Thoracic aorta (tissue), 2 donors: Measurements from ENCODE around the gene EVI2A. TPM values are rescaled to one million over a fixed set of nuclear protein-coding genes. Genes with fewer than 3 reads are reported as not detected.

Experiments
- ATAC-seq: fragments of 150-250 bp; one replicate; pipeline ENCODE4 v1.8.0; 2017; ENCODE audit warnings: low read depth; ENCODE audit not compliant: insufficient number of reproducible peaks, low FRiP score
- DNase-seq: peaks from one replicate; pipeline ENCODE4 v3.0.0-alpha.2; 2020; ENCODE audit warnings: low spot score
- H3K27ac ChIP-seq, 2 donors: fragments of 200-600 bp; sonication (generic); 1 replicate in 1 of 2; 2 replicates in 1 of 2; pipeline ENCODE4 v1.5.1; 2016; ENCODE audit warnings: mild to moderate bottlenecking in 2 of 2, moderate library complexity in 2 of 2
- H3K27me3 ChIP-seq: fragments of 200-600 bp; sonication (generic); replicated peaks from 2 replicates; pipeline ENCODE4 v1.6.0; 2016; ENCODE audit warnings: mild to moderate bottlenecking; ENCODE audit not compliant: insufficient read depth
- H3K36me3 ChIP-seq: fragments of 200-600 bp; sonication (generic); one replicate; pipeline ENCODE4 v1.5.1; 2016
- H3K4me1 ChIP-seq, 2 donors: fragments of 200-600 bp; sonication (generic); 1 replicate in 1 of 2; 2 replicates in 1 of 2; pipeline versions ENCODE4 v1.5.1 to v1.6.0; 2016; ENCODE audit warnings: low read depth in 2 of 2, mild to moderate bottlenecking in 1 of 2; ENCODE audit not compliant: control insufficient read depth in 1 of 2
- H3K4me3 ChIP-seq: fragments of 200-600 bp; sonication (generic); 2 replicates; pipeline ENCODE4 v1.5.1; 2016; ENCODE audit warnings: mild to moderate bottlenecking
- H3K9me3 ChIP-seq: fragments of 200-600 bp; sonication (generic); 2 replicates; pipeline ENCODE4 v1.5.1; 2016
- total RNA-seq, 2 donors: library from RNA; depleted of rRNA; stranded (reverse); fragments of >200 nt; gene quantifications; one replicate each; pipeline versions ENCODE4 v1.1.0 to v1.2.3, GENCODE V29; 2016
- TF ChIP-seq, protein P1 (sequence below): fragments of 200-600 bp; sonication (generic); IDR thresholded peaks from one replicate; pipeline ENCODE4 v1.5.1; 2019; ENCODE audit warnings: antibody characterized with exemption

The EVI2A gene
- total RNA-seq, 2 donors from 2014 or later = 7.6 to 15.5 TPM

DNA sequence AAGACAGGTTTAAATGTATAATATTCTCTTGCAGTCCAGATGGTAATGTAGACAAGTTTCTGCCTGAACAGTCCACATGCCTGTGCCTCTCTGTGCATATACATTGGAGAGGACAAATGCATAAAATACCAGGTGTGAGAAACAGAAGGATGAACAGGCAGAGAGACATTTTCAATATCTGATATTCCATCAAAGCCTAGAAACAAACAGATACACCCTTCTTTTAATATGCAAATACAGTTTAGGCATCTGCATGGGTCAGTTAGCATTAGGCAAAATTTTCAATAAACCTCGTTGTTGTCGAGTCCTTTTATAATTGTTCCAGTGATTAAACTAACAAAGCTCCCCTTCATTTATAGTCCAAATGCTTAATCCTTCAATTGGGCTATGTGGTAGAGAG is 25.3 kb downstream of the EVI2A start:
- Histone ChIP-seq H3K36me3 (no peaks in the 10 kb centered on the region), H3K4me3 (no peak overlapping the region), H3K27ac (no peak overlapping the region), H3K9me3 (no peaks in the 10 kb centered on the region), H3K27me3 (no peaks in the 10 kb centered on the region), H3K4me1 (no peaks in the 10 kb centered on the region)
- ATAC-seq = no peak
- TF ChIP-seq, protein P1, sequence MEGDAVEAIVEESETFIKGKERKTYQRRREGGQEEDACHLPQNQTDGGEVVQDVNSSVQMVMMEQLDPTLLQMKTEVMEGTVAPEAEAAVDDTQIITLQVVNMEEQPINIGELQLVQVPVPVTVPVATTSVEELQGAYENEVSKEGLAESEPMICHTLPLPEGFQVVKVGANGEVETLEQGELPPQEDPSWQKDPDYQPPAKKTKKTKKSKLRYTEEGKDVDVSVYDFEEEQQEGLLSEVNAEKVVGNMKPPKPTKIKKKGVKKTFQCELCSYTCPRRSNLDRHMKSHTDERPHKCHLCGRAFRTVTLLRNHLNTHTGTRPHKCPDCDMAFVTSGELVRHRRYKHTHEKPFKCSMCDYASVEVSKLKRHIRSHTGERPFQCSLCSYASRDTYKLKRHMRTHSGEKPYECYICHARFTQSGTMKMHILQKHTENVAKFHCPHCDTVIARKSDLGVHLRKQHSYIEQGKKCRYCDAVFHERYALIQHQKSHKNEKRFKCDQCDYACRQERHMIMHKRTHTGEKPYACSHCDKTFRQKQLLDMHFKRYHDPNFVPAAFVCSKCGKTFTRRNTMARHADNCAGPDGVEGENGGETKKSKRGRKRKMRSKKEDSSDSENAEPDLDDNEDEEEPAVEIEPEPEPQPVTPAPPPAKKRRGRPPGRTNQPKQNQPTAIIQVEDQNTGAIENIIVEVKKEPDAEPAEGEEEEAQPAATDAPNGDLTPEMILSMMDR = no peak
- DNase-seq = no peak

DNA sequence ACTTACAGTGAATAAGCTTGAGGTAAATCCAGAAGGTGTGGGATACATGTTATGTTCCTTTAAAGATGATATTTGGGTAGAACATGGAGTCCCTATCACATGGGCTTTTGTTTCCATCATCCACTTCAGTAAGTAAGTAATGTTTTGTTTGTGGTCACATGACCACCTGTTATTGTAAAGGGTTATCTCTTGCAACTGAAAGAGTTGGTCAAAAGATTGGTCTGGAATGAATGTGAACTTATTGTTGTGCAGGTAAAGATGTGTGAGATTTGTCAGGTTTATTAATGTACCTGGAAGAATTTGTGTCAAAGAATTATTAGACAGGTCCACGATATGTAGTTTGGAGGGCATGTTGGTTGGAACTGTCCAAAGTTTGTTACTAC is 25.9 kb downstream of the EVI2A start:
- H3K4me3 ChIP-seq = no peak overlapping the region
- H3K27ac ChIP-seq = no peak overlapping the region
- H3K36me3 ChIP-seq = no peaks in the 10 kb centered on the region
- DNase-seq (no peak), ATAC-seq (no peak)
- no peaks in the 10 kb centered on the region for H3K4me1 ChIP-seq
- TF ChIP-seq, protein P1 = no peak
- no peaks in the 10 kb centered on the region for H3K9me3 ChIP-seq
- H3K27me3 ChIP-seq = no peaks in the 10 kb centered on the region

DNA sequence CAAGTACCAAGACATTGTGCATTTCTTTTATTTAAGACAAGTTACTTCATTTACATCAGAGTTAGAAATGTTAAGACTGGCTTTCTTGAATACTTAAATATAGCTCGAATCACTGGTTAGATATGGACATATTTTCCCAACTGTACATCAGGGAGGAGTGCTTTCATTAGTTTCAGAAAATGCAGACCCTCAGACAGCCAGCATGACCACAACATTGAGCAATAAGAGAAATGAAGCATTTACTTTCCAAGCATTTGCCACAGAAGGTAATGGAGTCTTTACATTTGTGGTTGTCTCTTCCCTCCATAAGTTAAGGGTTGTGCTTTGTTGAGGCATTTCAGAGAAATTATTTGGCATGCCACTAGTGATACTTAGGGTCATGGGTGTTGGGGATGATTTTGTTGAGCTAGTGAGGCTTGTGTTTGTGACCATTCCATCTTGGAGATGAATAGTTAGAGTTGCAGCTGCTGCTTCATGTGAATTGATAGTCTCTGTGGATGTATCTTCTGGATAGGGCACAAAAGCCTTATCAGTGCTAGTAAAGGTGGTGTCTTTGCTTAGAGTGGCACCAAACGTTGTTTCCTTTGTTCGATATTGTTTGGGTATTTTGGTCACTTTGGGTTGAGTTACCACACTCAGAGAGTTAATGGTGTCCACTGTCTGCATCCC is 26.5 kb downstream of the EVI2A start:
- no peaks in the 10 kb centered on the region for H3K36me3 ChIP-seq
- no peaks in the 10 kb centered on the region for H3K4me1 ChIP-seq
- TF ChIP-seq, protein P1 = no peak
- no peaks in the 10 kb centered on the region for H3K27me3 ChIP-seq
- no peak overlapping the region for H3K4me3 ChIP-seq
- no peak for DNase-seq
- ATAC-seq = no peak
- no peak overlapping the region for H3K27ac ChIP-seq
- H3K9me3 ChIP-seq = no peaks in the 10 kb centered on the region

DNA sequence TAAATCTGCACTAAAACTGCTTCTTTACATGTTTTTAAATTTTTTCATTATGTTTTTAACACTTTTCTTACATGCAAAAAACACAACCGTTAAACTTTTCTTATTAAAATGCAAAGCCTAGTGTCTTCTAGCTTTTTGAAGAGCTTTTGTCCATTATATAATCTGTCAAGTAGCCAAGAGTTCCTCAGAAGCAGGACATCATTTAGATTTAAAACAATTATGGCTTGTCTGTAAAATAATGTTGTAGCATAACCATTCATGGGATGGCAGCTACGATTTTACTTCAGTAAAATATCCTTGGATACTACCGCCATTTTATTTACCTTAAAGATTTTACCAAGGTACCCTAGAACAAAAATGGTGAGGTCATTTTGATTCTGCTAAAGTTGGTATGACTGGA is 27.2 kb downstream of the EVI2A start:
- Histone ChIP-seq H3K27me3 (no peaks in the 10 kb centered on the region), H3K9me3 (no peaks in the 10 kb centered on the region), H3K27ac (no peak overlapping the region), H3K4me1 (no peaks in the 10 kb centered on the region), H3K36me3 (no peaks in the 10 kb centered on the region), H3K4me3 (no peak overlapping the region)
- DNase-seq (no peak), ATAC-seq (no peak)
- TF ChIP-seq, protein P1 = no peak

DNA sequence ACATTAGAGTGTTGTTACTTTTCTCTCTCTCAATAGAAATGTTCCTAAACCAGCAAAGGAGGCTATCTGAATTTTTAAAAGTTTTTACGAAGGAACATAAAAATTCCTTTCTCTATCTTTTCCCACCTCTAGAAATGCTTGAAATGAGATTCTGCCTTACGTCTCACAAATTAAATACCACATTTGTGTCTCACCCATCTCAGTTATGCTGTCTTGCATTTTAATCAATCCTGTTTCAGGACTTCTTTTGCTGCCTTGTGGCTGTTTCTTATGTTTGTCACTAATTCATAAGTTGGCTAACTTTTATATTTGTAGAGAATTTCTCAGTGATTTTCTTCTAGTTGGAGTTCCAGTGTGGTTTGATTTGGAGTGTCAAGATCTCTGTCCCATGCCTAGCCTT is 27.8 kb downstream of the EVI2A start:
- ATAC-seq (no peak), DNase-seq (no peak)
- TF ChIP-seq, protein P1 = no peak
- no peaks in the 10 kb centered on the region for H3K36me3 ChIP-seq
- no peaks in the 10 kb centered on the region for H3K9me3 ChIP-seq
- no peak overlapping the region for H3K4me3 ChIP-seq
- H3K4me1 ChIP-seq = no peaks in the 10 kb centered on the region
- no peak overlapping the region for H3K27ac ChIP-seq
- H3K27me3 ChIP-seq = no peaks in the 10 kb centered on the region
